Mononuclear cell (primary cell): ENCODE data around the gene IRGC. TPM values are rescaled to one million over a fixed set of nuclear protein-coding genes. Genes with fewer than 3 reads are reported as not detected.

Experiments
- H3K27me3 ChIP-seq: 2 replicates; pipeline ENCODE4 v1.6.0; 2011; ENCODE audit warnings: low read length, control low read depth; ENCODE audit not compliant: insufficient read depth
- H3K4me1 ChIP-seq: 2 replicates; pipeline ENCODE4 v1.5.1; 2011; ENCODE audit warnings: mild to moderate bottlenecking, low read length, control low read depth; ENCODE audit not compliant: insufficient read depth
- H3K4me3 ChIP-seq: 2 replicates; pipeline ENCODE4 v1.5.1; 2011; ENCODE audit warnings: mild to moderate bottlenecking, low read length, moderate library complexity
- H3K9me3 ChIP-seq: 2 replicates; pipeline ENCODE4 v1.5.1; 2011; ENCODE audit warnings: low read depth, mild to moderate bottlenecking, control low read depth, low read length
- total RNA-seq: library from RNA; depleted of rRNA; stranded (reverse); fragments of >200 nt; gene quantifications from one replicate; pipeline ENCODE4 v1.2.3, GENCODE V29; 2012

Gene IRGC
- total RNA-seq, 1 donor: not detected

GRCh38 chr19:43725468-43725867 is 9.6 kb downstream of the IRGC start:
- no peaks in the 10 kb centered on the region for H3K27me3 ChIP-seq
- no peaks in the 10 kb centered on the region for H3K9me3 ChIP-seq
- H3K4me3 ChIP-seq: no peak overlapping the region
- peaks cover 38% of the 10 kb centered on the region for H3K4me1 ChIP-seq

GRCh38 chr19:43726736-43727592 is 11.1 kb downstream of the IRGC start:
- Histone ChIP-seq H3K4me1 (peaks cover 42% of the 10 kb centered on the region), H3K9me3 (no peaks in the 10 kb centered on the region), H3K27me3 (no peaks in the 10 kb centered on the region), H3K4me3 (no peak overlapping the region)

- Histone ChIP-seq H3K27me3 (no peaks in the 10 kb centered on the region), H3K9me3 (no peaks in the 10 kb centered on the region), H3K4me3 (no peak overlapping the region), H3K4me1 (peaks cover 48% of the 10 kb centered on the region)
Measured at GRCh38 chr19:43727593-43727853, 11.6 kb downstream of the IRGC start.

- H3K4me3 ChIP-seq: no peak overlapping the region
- H3K4me1 ChIP-seq: peaks cover 45% of the 10 kb centered on the region
- no peaks in the 10 kb centered on the region for H3K9me3 ChIP-seq
- no peaks in the 10 kb centered on the region for H3K27me3 ChIP-seq
Measured at GRCh38 chr19:43729919-43730318, 14.0 kb downstream of the IRGC start.

DNA sequence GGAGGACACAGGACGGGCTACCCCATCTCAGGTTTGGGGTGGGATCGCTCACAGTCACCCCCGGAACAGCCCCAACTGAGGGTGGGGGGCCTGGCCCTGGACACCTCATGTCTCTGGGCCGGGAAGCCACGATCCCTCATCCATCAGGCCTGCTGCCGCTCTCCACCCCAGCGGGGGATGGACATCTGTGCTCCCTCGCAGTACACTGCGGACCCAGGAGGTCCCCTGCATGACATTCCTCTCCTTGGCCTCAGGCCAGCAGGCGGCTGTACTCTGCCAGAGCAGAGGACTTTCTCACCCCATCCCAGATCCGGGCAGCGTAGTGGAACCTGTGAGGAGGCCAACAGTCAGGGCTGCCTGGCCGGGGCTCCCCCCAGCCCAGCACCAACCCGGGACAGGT is 15.5 kb downstream of the IRGC start:
- Histone ChIP-seq H3K9me3 (no peaks in the 10 kb centered on the region), H3K4me3 (no peak overlapping the region), H3K27me3 (no peaks in the 10 kb centered on the region), H3K4me1 (peaks cover 32% of the 10 kb centered on the region)

- H3K9me3 ChIP-seq: no peaks in the 10 kb centered on the region
- no peaks in the 10 kb centered on the region for H3K27me3 ChIP-seq
- H3K4me3 ChIP-seq: no peak overlapping the region
- peaks cover 27% of the 10 kb centered on the region for H3K4me1 ChIP-seq
Measured at GRCh38 chr19:43731846-43732245, 16.0 kb downstream of the IRGC start.

GRCh38 chr19:43735013-43735412 is 19.1 kb downstream of the IRGC start:
- no peaks in the 10 kb centered on the region for H3K9me3 ChIP-seq
- H3K27me3 ChIP-seq: no peaks in the 10 kb centered on the region
- H3K4me3 ChIP-seq: no peak overlapping the region
- peaks cover 19% of the 10 kb centered on the region for H3K4me1 ChIP-seq

GRCh38 chr19:43735957-43736356 is 20.1 kb downstream of the IRGC start:
- no peaks in the 10 kb centered on the region for H3K9me3 ChIP-seq
- peaks cover 19% of the 10 kb centered on the region for H3K4me1 ChIP-seq
- H3K4me3 ChIP-seq: no peak overlapping the region
- H3K27me3 ChIP-seq: no peaks in the 10 kb centered on the region

DNA sequence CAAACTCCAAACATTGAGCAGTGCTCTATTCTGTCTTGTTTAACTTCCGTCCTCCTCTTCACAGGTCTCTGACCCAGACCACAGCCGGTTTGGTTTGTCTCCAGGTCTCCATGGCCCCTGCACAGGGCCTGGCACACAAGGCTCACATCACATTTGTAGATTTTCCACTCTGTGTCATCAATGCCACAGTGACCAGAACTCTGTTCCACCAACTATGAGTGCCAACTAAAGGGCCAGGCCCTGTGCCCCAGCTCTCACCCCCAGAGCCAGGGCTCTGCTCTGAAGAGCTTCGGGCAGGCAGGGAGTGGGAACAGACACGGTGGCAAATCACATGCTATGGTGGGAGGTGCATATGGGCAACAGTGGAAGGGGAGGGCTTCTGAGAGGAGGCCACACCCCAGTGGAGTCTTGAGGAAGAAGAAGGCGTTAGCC is 22.9 kb downstream of the IRGC start:
- Histone ChIP-seq H3K9me3 (no peaks in the 10 kb centered on the region), H3K27me3 (no peaks in the 10 kb centered on the region)

DNA sequence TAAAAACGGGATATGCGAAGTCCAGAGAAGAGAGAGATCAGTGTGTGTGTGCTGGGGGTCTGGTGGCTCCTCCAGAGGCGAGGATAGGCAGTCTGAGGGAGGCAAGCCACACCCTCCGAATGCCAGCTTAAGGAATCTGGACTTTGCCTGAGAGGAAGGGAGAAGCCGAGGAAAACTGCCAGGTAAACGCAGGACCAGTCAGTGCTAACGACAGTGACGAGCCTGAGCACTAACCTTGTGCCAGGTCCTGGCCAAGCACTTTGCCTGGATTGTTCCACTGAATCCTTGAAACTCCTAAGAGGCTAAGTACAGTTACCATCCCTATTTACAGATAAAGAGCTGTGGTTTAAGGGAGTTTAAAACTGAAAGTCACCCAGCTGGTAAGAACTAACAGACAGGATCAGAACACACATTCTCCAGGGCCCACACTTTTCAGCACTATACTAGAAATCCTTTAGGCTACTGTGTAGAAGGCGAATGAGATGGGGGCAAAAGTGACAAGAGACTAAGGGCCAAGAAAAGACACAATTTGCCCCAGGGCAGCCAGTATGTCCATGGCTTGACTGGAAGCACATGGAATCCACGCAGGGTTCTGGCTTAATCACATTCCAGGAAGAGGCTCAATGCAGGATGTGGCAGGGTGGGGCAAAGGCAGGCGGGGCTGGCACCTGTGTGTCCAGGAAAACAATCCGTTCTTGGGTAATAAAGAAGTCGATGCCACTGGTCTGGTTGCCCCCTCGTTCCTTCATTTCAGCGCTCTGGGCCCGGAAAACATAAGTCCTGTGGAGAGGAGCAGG is 23.8 kb downstream of the IRGC start:
- H3K4me3 ChIP-seq: no peak overlapping the region
- H3K4me1 ChIP-seq: peaks cover 9% of the 10 kb centered on the region
- no peaks in the 10 kb centered on the region for H3K9me3 ChIP-seq
- no peaks in the 10 kb centered on the region for H3K27me3 ChIP-seq

More for the DNA sequence above, 22.9 kb downstream of the IRGC start:
- Histone ChIP-seq H3K4me1 (peaks cover under 1% of the 10 kb centered on the region), H3K4me3 (no peak overlapping the region)

GRCh38 chr19:43741075-43741825 is 25.4 kb downstream of the IRGC start:
- Histone ChIP-seq H3K4me1 (peaks cover 13% of the 10 kb centered on the region), H3K4me3 (no peak overlapping the region), H3K27me3 (no peaks in the 10 kb centered on the region), H3K9me3 (no peaks in the 10 kb centered on the region)

GRCh38 chr19:43743059-43743458 is 27.2 kb downstream of the IRGC start:
- Histone ChIP-seq H3K9me3 (no peaks in the 10 kb centered on the region), H3K4me1 (peaks cover 13% of the 10 kb centered on the region), H3K4me3 (no peak overlapping the region), H3K27me3 (no peaks in the 10 kb centered on the region)

- H3K4me3 ChIP-seq: no peak overlapping the region
- no peaks in the 10 kb centered on the region for H3K9me3 ChIP-seq
- no peaks in the 10 kb centered on the region for H3K27me3 ChIP-seq
- peaks cover 19% of the 10 kb centered on the region for H3K4me1 ChIP-seq
Measured at GRCh38 chr19:43747557-43748204, 31.8 kb downstream of the IRGC start.

DNA sequence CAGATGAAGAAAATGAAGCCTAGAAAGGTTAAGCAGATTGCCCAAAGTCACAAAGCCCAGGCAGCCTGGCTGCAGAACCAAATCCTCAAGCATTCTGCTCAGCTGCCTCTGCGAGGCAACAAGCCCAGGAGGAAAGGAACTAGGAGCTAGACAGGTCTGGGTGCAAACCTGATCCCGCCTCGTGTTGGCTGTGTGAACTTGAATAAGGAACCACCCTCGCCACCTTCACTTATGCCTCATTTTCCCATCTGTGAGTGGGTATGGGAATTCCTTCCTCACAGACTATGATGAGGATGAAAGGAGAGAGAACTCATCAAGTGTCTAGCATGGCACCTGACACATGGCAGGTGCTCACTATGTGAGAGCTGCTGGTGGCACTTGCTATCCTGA is 32.3 kb downstream of the IRGC start:
- H3K4me1 ChIP-seq: peaks cover 24% of the 10 kb centered on the region
- no peaks in the 10 kb centered on the region for H3K27me3 ChIP-seq
- H3K4me3 ChIP-seq: no peak overlapping the region
- no peaks in the 10 kb centered on the region for H3K9me3 ChIP-seq

- no peaks in the 10 kb centered on the region for H3K27me3 ChIP-seq
- H3K4me3 ChIP-seq: no peak overlapping the region
- H3K9me3 ChIP-seq: no peaks in the 10 kb centered on the region
- H3K4me1 ChIP-seq: peaks cover 29% of the 10 kb centered on the region
Measured at GRCh38 chr19:43748685-43749084, 32.8 kb downstream of the IRGC start.
